Left ventricle myocardium superior (tissue), 1 donor: ENCODE measurements around the gene PPP2R3C. TPM values are rescaled to one million over a fixed set of nuclear protein-coding genes. Genes with fewer than 3 reads are reported as not detected.
"Not testable (repeated sequence)": the region's sequence is repeated elsewhere in the genome, so short reads cannot be mapped to it uniquely, and the experiment has no call there.

Source experiments
- ATAC-seq: fragments of 200-7000 bp; cut with Tn5 transposase; one replicate; pipeline ENCODE4 v1.9.1; 2020; ENCODE audit warnings: mild to moderate bottlenecking, moderate library complexity
- DNase-seq: peaks from one replicate; pipeline ENCODE4 v3.0.0-alpha.2; 2020
- intact Hi-C: fragments of 100-400 bp; cut with micrococcal nuclease; formaldehyde crosslinking; loops from one replicate; pipeline ENCODE4 v1.11.0; 2022
- total RNA-seq: library from RNA; stranded (reverse); fragmentation: NEBNext Ultra II Directional; extraction: Animal tissue kit (Norgen Biotek cat#: 25700); gene quantifications from one replicate; pipeline ENCODE4 v1.2.1, GENCODE V29; 2021
- donor health status: DM: no; HTN: yes; CAD: no; lungs with severe emphysema.

PPP2R3C gene
- total RNA-seq, 1 donor from 2014 or later: 24.7 TPM

DNA sequence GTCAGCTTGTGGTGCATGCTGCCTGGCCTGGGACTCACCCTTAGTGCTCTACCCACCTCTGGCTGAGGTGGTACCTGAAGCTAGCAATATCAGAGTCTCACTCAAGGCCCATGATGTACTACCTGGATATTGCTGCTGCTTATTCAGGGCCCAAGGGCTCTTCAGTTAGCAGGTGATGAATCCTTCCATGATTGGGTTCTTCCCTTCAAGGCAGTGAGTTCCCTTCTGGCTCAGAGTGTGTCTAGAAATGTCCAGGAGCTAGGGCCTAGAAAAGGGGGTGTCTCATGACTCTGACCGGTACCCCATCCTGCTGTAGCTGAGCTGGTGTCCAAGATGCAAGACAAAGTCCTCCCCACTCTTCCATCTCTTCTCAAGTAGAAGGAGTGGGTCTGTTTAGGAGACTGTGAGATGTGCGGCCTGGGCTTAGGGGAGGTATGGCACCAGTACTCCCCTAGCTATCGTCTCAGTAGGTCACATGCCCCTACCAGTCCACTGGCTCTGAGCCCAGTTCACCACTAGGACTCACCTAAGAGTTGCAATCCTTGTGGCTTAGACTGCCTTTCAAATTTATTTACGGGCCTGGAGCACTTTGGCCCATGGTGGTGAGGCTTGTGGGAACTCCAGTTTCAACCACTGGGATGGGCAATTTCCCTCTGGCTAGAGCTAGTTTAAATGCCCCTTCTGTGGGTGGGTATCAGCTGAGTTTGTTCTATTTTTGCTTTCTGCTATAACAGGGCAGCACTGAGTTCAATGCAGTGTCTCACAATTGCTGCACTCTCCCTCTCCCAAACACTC lies 12.7 kb upstream of the PPP2R3C start:
- ATAC-seq (peak; percentile 79), DNase-seq (no peak)
- intact Hi-C loops: no loop called here

- no peak for ATAC-seq
- no peak for DNase-seq
- intact Hi-C loops: no loop called here
Observed at GRCh38 chr14:35133542-35134328, 11.9 kb upstream of the PPP2R3C start.

DNA sequence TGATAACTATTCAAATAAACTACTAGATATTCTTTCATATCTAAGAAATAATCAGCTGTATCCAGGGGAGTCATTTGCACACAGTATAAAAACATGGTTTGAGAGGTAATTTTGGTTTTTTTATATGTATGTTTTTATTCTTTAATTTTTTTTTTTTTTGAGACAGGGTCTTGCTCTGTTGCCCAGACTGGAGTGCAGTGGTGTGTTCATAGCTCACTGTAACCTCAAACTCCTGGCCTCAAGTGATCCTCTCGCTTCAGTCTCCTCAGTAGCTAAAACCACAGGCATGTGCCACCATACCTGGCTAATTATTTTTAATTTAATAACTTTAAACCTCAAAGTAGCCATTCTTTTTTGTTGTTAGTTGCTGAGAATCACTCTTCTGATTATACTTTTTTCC lies 2.3 kb upstream of the PPP2R3C start:
- intact Hi-C loops: no loop called here
- ATAC-seq (no peak), DNase-seq (no peak)

DNA sequence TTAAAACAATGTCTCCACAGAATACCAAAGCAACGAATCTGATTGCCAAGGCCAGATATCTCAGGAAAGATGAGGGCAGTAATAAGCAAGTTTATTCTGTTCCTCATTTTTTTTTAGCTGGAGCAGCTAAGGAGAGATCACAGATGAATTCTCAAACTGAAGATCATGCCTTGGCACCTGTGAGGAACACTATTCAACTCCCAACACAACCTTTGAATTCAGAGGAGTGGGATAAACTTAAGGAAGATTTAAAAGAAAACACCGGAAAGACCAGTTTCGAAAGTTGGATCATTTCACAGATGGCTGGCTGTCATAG lies 1.6 kb upstream of the PPP2R3C start:
- DNase-seq (no peak), ATAC-seq (no peak)
- intact Hi-C loops: no loop called here

DNA sequence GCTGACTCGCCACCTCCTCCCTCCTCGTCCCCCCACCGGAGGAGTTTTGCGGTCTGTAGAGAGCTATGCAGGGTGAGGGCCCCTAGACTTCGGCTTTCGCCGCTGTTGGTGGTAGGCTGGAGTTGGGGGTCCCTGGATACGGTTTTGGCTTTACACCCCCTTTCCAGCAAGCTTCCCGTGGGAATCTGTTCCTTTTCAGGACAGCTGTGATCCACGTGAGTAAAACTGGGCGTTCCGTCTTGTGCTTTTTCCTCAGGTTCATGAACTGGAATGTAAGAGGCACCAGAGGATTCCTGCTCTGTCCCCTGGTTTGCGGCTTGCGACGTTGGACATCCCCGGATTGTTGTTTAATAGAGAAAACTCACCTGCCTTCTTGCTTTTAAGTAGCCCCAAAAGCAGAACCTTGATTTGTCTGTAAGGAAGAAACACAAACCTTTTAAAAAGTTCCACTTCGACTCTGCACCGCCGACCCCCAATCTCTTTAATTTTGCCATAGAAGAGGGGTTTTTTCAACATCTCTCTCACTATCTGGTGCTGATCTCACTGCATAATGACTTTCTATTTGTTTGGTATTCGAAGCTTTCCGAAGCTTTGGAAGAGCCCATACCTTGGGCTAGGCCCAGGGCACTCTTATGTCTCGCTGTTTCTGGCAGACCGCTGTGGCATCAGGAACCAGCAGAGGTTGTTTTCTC lies 1.1 kb upstream of the PPP2R3C start:
- DNase-seq: no peak
- intact Hi-C loops: no loop called here
- ATAC-seq: peak; percentile 26

DNA sequence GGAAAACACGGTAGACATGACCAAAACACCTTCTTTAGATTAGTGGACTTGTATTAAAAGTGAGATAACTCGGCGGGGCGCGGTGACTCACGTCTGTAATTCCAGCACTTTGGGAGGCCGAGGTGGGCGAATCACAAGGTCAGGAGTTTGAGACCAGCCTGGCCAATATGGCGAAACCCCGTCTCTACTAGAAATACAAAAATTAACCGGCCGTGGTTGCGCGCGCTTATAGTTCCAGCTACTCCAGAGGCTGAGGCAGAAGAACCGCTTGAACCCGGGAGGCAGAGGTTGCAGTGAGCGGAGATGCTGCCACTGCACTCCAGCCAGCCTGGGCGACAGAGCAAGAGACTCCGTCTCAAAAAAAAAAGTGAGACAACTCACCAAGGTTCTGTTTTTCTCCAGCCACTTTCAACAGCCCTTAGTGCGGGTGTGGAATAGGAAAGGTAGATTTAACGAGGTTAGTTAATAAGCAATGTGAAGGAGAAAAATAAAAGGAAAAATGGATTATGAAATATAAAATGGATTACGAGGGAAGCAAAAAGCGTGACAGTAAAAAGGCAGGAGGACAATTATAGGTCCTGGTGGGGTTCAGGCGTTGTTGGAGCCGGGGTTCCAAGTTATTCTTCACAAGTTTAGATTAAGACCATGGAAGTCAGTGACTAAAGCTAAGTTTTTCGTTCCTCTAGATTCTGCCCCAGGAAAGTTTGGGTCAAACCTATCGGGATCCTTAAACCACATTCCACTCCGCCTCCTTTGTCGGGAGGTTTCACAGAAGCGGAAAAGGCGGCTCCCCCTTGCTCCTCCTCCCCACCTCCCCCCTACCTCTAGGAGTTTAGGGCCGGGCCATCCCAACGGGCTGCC lies 534 bp downstream of the PPP2R3C start:
- intact Hi-C loops: no loop called here
- DNase-seq: no peak
- ATAC-seq: no peak

DNA sequence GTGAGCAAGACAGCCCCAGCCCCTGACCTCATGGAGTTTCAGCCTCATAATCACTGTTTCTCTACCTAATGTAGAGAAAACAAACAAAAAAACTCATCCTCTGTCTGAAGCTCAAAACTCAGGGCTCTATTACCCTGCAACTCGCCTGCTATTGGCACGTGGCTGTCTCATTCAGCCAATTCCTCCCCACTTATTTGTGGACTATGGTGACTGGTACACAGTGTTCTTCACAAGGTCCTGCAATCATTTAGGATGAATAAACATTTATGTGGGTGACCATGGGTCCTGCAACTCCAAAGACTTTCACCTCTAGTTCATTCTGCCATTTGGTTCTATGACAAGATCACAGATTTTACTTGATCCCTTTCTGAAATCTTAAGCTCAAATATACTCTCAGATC lies 4.7 kb downstream of the PPP2R3C start:
- ATAC-seq (no peak), DNase-seq (no peak)
- intact Hi-C loops: no loop called here

DNA sequence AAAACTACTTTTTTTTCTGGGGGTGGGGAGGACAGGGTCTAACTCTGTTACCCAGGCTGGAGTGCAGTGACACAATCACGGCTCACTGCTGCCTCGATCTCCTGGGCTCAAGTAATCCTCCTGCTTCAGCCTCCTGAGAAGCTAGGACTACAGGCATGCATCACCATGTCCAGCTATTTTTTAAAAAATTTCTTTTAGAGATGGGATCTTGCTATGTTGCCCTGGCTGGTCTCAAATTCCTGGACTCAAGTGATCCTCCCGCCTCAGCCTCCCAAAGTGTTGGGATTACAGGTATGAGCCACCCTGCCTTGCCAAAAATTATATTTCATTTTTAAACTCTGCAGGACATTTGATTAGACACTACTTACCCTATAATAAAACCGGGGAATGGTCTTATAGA lies 5.5 kb downstream of the PPP2R3C start:
- DNase-seq: no peak
- ATAC-seq: no peak
- intact Hi-C loops: no loop called here

- ATAC-seq: no peak
- no peak for DNase-seq
- intact Hi-C loops: no loop called here
Observed at GRCh38 chr14:35114036-35114435, 7.8 kb downstream of the PPP2R3C start.

DNA sequence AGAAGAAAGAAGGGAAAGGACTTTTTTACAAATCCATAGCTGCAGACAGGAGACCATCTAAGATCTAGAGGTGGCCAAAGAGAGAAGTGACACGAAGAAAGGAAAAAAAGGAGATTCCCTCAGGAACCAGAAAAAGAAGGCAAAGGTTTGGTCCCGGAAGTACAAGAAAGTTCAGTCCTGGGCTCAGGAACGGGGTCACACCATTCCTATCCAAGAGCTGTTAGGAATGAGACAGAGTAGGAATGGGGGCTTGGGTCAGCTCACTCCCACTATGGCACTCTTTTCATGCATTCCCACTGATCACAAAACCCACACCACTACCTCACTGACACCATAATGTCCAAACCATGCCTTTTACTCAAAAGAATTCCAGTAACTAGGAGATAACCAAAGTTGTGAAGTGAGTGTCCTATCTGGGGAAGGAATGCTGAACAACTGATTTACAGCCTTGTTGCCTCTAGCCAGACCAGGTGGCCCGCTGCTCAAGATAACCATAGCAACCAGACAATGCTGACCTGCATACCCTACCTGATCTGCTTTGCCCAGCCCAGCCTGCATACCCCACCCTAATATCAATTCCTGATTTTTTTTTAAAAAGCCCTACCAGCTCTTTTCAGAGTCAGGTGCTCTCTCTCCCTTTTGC lies 8.4 kb downstream of the PPP2R3C start:
- no peak for ATAC-seq

GRCh38 chr14:35112641-35113040 lies 9.1 kb downstream of the PPP2R3C start:
- DNase-seq (no peak), ATAC-seq (no peak)
- intact Hi-C loops: no loop called here

More for the DNA sequence above, 8.4 kb downstream of the PPP2R3C start:
- intact Hi-C loops: no loop called here
- no peak for DNase-seq

GRCh38 chr14:35107866-35108265 lies 13.9 kb downstream of the PPP2R3C start:
- no peak for DNase-seq
- intact Hi-C loops: no loop called here
- ATAC-seq: no peak

DNA sequence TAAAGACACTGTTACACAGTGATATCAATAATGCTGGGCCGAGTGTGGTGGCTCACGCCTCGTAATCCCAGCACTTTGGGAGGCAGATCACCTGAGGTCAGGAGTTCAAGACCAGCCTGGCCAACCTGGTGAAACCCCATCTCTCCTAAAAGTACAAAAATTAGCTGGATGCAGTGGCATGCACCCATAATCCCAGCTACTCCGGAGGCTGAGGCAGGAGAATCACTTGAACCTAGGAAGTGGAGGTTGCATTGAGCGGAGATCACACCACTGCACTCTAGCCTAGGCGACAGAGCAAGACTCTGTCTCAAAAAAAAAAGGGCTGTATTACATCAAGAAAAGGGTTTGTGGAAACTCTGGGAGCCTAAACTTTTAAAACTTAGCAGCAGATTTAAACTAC lies 27.1 kb downstream of the PPP2R3C start:
- ATAC-seq: not testable (repeated sequence)

GRCh38 chr14:35088514-35088913 lies 33.3 kb downstream of the PPP2R3C start:
- ATAC-seq: no peak
- DNase-seq: no peak
- intact Hi-C loops: no loop called here

More for the DNA sequence above, 27.1 kb downstream of the PPP2R3C start:
- DNase-seq, intact Hi-C loops: not testable (repeated sequence)

DNA sequence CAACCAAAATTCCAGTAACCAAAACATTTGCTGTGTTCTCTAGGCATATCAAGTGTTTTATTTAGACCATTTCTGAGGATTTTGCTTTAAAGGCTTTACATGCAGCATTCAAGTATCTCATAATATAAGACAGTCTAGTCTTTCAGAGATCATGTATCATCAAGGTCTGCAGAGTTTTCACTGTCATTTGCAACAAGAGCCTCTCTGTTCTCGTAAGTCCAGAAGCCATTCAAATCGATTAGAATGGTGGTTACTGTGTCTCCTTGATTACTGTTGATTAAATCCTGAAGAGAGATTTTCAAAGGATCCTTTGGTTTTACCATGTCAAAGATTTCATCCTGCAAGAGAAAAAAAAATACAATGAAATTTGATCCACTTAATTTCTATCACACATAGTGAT lies 36.3 kb downstream of the PPP2R3C start:
- intact Hi-C loops: no loop called here
- DNase-seq (no peak), ATAC-seq (no peak)

GRCh38 chr14:35083530-35084150 lies 38.1 kb downstream of the PPP2R3C start:
- intact Hi-C loops: no loop called here
- no peak for DNase-seq
- no peak for ATAC-seq

- intact Hi-C loops: no loop called here
- no peak for ATAC-seq
- no peak for DNase-seq
Observed at GRCh38 chr14:35079742-35080141, 42.0 kb downstream of the PPP2R3C start.

DNA sequence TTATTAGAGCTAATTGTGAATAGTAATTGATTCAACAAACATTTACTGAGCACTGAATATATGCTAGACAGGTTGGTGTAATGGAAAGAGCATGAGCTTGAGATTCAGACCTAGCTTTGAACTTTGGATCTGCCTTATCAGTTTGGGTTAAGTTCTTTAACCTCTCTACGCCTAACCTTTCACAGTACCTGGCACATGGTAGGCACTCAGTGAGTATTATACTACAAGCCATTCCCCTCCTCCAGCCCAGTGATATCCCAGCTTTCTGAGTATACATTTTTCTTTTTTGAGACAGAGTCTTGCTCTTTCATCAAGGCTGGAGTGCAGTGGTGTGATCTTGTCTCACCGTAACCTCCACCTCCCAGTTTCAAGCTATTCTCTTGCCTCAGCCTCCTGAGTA lies 43.7 kb downstream of the PPP2R3C start:
- intact Hi-C loops: no loop called here
- no peak for ATAC-seq

More for the DNA sequence above, 43.7 kb downstream of the PPP2R3C start:
- DNase-seq: no peak
